HL-60/S4 treated with retinoic acid at 250 ng/mL for 4 days and 3 days (cell line): ENCODE results near the gene NR4A2.

ENCODE experiments used
- in situ Hi-C: fragments of 300-500 bp; cut with MboI; formaldehyde crosslinking; loops from 2 replicates; pipeline ENCODE4 v1.7.0; 2022; ENCODE audit warnings: low sequenced_read_pairs

Gene NR4A2

DNA sequence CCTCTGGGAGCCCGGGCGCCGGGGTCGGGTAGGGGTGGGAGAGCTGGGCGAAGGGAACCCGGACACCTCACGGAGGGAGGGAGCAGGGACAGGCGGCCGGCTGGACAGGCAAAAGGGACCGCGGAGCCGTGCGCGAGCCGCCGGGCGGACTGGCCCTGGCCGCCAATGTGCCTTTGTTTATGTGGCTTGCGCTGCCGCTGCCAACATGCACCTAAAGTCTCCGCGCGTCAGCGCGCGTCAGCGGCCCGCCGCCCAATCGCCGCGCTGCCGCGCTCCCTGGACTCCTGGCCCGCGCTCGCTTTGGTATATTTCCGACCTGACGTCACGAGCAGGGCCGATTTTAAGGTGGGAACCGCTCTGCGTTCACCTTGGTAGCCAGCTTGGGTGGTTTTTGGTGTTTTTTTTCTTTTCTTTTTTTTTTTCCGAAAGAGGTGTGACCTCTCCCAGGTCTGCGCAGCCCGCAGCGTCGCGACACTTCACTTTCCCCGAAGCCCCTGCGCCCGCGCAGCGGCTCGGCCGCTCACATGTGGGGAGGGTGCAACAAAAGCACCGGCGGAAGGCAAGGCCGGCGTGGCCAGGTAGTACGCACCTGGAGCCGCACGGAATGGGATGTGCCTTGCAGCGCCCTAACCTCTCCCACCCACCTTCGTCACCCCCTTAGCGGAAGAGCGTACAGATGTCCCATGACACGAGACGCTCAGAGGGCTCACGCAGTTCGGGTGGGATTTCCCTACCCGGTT is at the start of gene NR4A2:
Gene NR4A2, minus strand, starts transcription at position 188 of the 740 bp plus-strand sequence. CDS start 2,535 bp downstream, outside the sequence.
- in situ Hi-C loops, result loop anchor here (25.0 kb wide), 1 partner anchor 255 kb away; no protein-coding TSS in a partner anchor

DNA sequence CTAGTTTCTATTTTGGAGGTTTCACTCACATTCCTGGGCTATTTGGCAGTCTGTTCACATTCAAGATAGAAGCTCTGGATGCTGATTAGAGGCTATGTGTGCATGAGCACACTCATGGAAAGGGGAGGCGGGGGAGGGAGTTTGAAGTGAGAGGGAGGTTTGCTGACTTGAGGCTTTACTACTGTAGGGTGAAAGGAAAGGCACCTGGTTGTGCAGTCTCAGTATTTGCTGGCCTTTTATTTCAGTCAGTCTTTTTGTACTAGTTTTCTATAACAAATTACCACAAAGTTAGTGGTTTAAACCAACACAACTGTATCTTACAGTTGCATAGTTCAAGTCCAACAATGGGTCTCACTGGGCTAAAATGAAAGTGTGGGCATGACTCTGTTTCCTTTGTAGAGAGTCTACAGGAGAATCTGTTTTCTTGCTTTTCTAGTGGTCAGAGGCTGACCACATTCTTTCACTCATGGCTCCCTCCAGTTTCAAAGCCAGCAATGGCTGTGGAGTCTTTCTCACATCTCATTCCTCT is 47.7 kb upstream of the NR4A2 start:
- in situ Hi-C loops, result no loop called here

- in situ Hi-C loops, result no loop called here
Observed at GRCh38 chr2:156379714-156380113, 47.2 kb upstream of the NR4A2 start.

DNA sequence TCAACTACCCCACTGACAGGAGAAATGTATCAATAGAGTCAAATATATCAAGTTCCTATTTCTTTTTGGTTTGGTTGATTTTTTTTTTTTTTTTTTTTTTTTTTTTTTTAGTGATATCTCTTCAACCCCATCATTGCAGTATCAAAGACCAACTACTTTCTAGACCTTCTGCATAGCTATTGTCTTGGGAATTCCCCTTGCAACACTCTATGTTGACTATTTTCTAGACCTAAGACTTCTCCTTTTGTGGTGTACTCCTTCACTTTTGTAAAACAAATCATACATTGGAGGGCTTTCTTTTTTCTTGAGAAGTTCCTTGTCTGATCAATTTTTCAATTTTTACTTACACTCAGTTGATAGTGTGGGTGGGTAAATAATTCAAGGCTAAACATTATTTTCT is 46.5 kb upstream of the NR4A2 start:
- in situ Hi-C loops, result no loop called here

GRCh38 chr2:156366753-156367152 is 34.2 kb upstream of the NR4A2 start:
- in situ Hi-C loops, result no loop called here

DNA sequence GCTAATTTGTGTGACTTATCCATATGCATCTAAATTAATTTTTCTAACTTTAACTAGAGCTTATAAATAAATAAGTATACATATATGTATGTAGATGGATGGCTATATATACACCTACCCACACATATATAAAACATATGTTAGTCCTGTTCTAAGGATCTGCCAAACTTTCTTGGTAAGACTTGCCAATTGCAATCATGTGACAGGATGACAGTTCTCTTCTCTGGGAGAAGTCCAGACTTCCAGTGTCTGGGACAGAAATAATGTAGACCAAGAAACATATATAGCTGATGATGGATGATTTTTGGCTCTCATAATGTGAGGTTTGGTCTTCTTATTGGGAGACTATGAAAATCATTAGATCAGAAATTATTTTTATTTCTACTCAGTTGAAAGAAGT is 30.6 kb upstream of the NR4A2 start:
- in situ Hi-C loops, result no loop called here

GRCh38 chr2:156356014-156356754 is 23.7 kb upstream of the NR4A2 start:
- in situ Hi-C loops, result no loop called here

GRCh38 chr2:156352911-156353310 is 20.4 kb upstream of the NR4A2 start:
- in situ Hi-C loops, result no loop called here

- in situ Hi-C loops, result no loop called here
Observed at GRCh38 chr2:156350374-156351142, 18.0 kb upstream of the NR4A2 start.

DNA sequence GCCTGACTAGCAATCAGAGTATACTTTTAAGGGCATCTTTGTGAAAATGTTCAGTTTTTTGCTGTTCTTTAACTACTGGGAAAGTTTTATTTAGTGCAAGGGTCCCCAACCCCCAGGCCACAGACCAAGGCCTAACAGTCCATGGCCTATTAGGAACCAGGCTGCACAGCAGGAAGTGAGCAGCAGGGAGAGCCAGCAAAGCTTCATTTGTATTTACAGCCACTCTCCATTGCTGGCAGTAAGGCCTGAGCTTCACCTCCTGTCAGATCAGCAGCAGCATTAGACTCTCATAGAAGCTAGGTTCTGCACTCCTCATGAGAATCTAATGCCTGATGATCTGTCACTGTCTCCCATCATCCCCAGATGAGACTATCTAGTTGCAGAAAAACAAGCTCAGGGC is 17.1 kb upstream of the NR4A2 start:
- in situ Hi-C loops, result loop anchor here (25.0 kb wide), 1 partner anchor 238 kb away; no protein-coding TSS in a partner anchor

DNA sequence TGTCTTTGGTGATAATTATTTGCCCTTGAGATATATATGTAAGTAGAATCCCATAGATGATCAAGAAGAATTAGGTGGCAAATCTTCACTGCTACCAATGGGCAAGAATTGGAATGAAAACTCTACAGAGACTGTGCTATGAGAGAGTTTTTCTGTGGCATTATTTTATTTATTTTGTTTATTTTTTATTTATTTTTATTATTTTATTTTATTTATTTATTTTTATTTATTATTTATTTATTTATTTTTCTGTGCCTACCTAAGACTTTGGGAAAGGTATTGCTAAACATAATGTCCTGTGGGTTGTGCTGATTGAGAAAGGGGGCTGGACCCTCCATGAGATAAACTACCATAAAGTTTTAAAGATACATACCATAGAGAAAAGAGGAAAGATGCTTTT is 16.6 kb upstream of the NR4A2 start:
- in situ Hi-C loops, result loop anchor here (25.0 kb wide), 1 partner anchor 238 kb away; no protein-coding TSS in a partner anchor

- in situ Hi-C loops, result loop anchor here (25.0 kb wide), 1 partner anchor 240 kb away; no protein-coding TSS in a partner anchor
Observed at GRCh38 chr2:156347431-156347830, 14.9 kb upstream of the NR4A2 start.

DNA sequence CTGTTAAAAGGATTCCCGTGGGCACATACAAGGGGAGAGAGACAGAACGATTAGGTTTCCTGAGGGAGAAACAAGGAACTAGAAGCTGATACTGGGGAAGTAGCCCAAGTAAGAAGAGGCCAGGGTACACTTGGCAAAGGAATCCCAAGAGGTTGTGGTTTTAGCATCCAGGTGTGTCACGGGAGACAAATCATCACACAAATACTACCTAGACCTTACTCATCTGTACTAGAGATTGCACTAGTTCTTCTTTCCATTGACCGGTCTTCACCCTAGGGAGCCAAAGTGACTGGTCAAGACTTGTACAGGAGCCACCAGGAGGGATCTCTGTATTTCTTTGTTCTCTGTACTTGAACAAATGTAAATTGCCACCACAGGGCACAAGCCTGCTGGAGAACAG is 14.2 kb upstream of the NR4A2 start:
- in situ Hi-C loops, result loop anchor here (25.0 kb wide), 1 partner anchor 241 kb away; no protein-coding TSS in a partner anchor

DNA sequence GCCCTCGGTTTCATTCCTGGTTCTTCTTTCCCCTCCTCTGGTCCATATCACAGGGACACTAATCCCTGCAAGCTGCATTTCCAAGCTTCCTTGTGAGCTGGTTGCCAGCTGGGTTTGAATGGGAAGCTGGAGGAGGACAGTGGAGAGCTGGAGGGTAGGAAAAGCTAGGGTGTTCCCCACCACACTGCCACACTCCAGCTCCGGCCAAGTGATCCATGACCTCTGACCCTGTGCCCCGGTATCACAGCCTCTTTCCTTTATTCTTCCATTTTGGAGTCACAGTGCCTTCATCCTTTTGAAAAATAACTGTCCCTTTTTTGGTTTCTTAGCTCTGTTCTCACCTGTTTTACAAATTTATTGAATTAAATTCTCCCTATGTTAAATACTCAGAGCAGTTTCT is 13.1 kb upstream of the NR4A2 start:
- in situ Hi-C loops, result loop anchor here (25.0 kb wide), 1 partner anchor 242 kb away; no protein-coding TSS in a partner anchor

- in situ Hi-C loops, result loop anchor here (25.0 kb wide), 1 partner anchor 243 kb away; no protein-coding TSS in a partner anchor
Observed at GRCh38 chr2:156343940-156344301, 11.4 kb upstream of the NR4A2 start.

GRCh38 chr2:156343096-156343939 is 10.8 kb upstream of the NR4A2 start:
- in situ Hi-C loops, result loop anchor here (25.0 kb wide), 1 partner anchor 244 kb away; no protein-coding TSS in a partner anchor

DNA sequence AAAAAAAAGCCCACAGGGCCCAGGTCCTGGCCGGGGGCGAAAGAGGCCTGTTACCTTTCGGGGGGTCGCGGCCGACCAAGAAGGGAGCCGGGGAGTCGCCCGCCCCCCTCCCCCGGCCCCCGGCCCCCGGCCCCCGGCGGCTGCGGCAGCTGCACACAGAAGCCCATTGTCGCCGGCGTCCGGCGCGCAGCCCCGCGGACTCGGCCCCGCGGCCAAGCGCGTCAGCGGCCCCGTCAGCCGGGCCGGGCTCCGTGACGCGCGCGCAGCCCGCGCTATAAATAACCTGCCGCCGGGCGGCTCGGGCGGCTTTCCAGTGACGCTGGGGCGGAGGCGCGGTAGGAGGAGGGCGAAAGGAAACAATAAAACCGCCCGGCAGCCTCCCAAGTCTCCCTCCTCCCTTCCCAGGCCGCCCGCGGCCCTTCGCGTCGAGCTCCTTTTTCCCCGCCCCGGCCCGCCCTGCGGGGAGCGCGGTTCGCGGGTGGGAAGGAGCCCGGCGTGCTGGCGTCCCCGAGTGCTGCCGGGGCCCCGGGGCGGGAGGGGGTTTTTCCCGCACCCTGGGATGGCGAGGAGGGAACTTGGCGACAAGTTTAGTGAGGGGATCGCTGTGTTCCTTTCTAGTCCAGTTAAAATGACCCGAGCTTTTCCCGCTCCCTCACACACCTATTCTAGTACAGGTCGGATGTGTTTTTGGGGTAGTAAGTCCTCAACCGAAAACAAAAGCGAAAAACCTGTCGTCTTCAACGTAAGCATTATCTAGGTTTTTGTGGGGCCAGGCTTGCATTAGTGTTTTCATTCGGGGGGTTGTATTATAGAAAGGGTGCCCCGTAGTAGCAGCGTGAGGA is 10.0 kb upstream of the NR4A2 start:
- in situ Hi-C loops, result loop anchor here (25.0 kb wide), 1 partner anchor 245 kb away; no protein-coding TSS in a partner anchor

- in situ Hi-C loops, result loop anchor here (25.0 kb wide), 1 partner anchor 246 kb away; no protein-coding TSS in a partner anchor
Observed at GRCh38 chr2:156341452-156342253, 9.1 kb upstream of the NR4A2 start.
